Sigmoid colon (tissue), 7 donors: ENCODE measurements around the gene DSCAM. TPM values are rescaled to one million over a fixed set of nuclear protein-coding genes. Genes with fewer than 3 reads are reported as not detected.

ENCODE experiments used
- DNase-seq: peaks from one replicate; pipeline ENCODE4 v3.0.0-alpha.2; 2019
- H3K27ac ChIP-seq, 4 donors: fragments of 200-600 bp; sonication (generic); one replicate each; pipeline ENCODE4 v1.5.1; 2016 to 2019; ENCODE audit warnings: mild to moderate bottlenecking in 1 of 4
- H3K27me3 ChIP-seq, 3 donors: fragments of 200-600 bp; sonication (generic); one replicate each; pipeline ENCODE4 v1.5.1; 2019; ENCODE audit warnings: mild to moderate bottlenecking in 1 of 3
- H3K36me3 ChIP-seq, 4 donors: fragments of 200-600 bp; sonication (generic); one replicate each; pipeline ENCODE4 v1.5.1; 2016 to 2019
- H3K4me1 ChIP-seq, 4 donors: fragments of 200-600 bp; sonication (generic); one replicate each; pipeline ENCODE4 v1.5.1; 2017 to 2019
- H3K4me3 ChIP-seq, 4 donors: fragments of 200-600 bp; sonication (generic); one replicate each; pipeline ENCODE4 v1.5.1; 2017 to 2019; ENCODE audit warnings: mild to moderate bottlenecking in 2 of 4, moderate library complexity in 1 of 4
- H3K9me3 ChIP-seq, 4 donors: fragments of 200-600 bp in 3 of 4; sonication (generic) in 3 of 4; one replicate each; pipeline versions ENCODE4 v1.5.1 to v1.6.1; 2013 to 2019
- CTCF ChIP-seq, 4 experiments: fragments of 450-650 bp in 3 of 4; fragments of 200-600 bp in 1 of 4; IDR thresholded peaks; one replicate each; pipeline ENCODE4 v1.5.1; 2016 to 2019; ENCODE audit warnings: antibody characterized with exemption in 4 of 4, mild to moderate bottlenecking in 3 of 4, moderate library complexity in 2 of 4
- EP300 ChIP-seq, 4 donors: sonication (generic); formaldehyde crosslinking; IDR thresholded peaks; one replicate each; pipeline ENCODE4 v1.6.1; 2017; ENCODE audit warnings: antibody characterized with exemption in 4 of 4
- POLR2A ChIP-seq, 2 donors: fragments of 450-650 bp; IDR thresholded peaks; one replicate each; pipeline ENCODE4 v1.6.1; 2016; ENCODE audit warnings: antibody characterized with exemption in 2 of 2, mild to moderate bottlenecking in 2 of 2, moderate library complexity in 2 of 2
- POLR2AphosphoS5 ChIP-seq, 4 donors: sonication (generic); formaldehyde crosslinking; IDR thresholded peaks; one replicate each; pipeline ENCODE4 v1.6.1; 2017; ENCODE audit warnings: antibody characterized with exemption in 4 of 4
- WGBS, 2 donors: extraction: QIAGEN DNeasy Blood & Tissue Kit; methylation state at CpG; one replicate each; pipeline ENCODE4 v1.1.7; 2013; 5-methylcytosine and 5-hydroxymethylcytosine counted together
- intact Hi-C: fragments of 100-400 bp; cut with DNase I; formaldehyde crosslinking; loops from one replicate; pipeline ENCODE4 v1.15.1; 2023
- polyA plus RNA-seq, 3 donors: library from polyadenylated mRNA; stranded (reverse); fragments of 200-250 nt; gene quantifications; one replicate each; pipeline ENCODE4 v1.2.3, GENCODE V29; 2013
- total RNA-seq, 4 donors: library from RNA; depleted of rRNA; stranded (reverse); fragments of >200 nt; gene quantifications; one replicate each; pipeline ENCODE4 v1.1.0, GENCODE V29; 2016
- donor health status: healthy with polysubstance abuse.
- donor health status: Bipolar disorder and iron deficiency.
- donor health status: healthy.

Gene DSCAM
- total and polyA plus RNA-seq, 7 donors, result 0.17 to 0.55 (median 0.33) TPM; not detected in 2

- Histone ChIP-seq H3K9me3 (no peaks in the 10 kb centered on the region), H3K27me3 (peaks cover 4 to 35% (median 27%) of the 10 kb centered on the region in 3 donors), H3K4me1 (peaks cover 0 to 9% (median 4%) of the 10 kb centered on the region in 4 donors), H3K27ac (no peak overlapping the region), H3K36me3 (no peaks in the 10 kb centered on the region), H3K4me3 (no peak overlapping the region)
- TF ChIP-seq POLR2A (IDR thresholded peaks at IDR 0.05) (no peak), POLR2AphosphoS5 (IDR thresholded peaks at IDR 0.05) (no peak), CTCF (IDR thresholded peaks at IDR 0.05) (no peak), EP300 (IDR thresholded peaks at IDR 0.05) (no peak)
- intact Hi-C loops, result loop anchor here (10.0 kb wide), 1 partner anchor 217 kb away; no protein-coding TSS in a partner anchor
- no peak for DNase-seq
- WGBS, 2 donors, result 82 to 86% methylated on average over 6 of the region's 6 CpGs
Observed at GRCh38 chr21:40847951-40848350, 993 bp upstream of the DSCAM start.

- TF ChIP-seq CTCF (IDR thresholded peaks at IDR 0.05), result no peak
- no peak for TF ChIP-seq EP300 (IDR thresholded peaks at IDR 0.05)
- no peak for DNase-seq
- 24 to 32% methylated on average over 5 of the region's 5 CpGs for WGBS, 2 donors
- H3K27ac ChIP-seq, result no peak overlapping the region
- H3K4me1 ChIP-seq, result peaks cover 0 to 19% (median 7%) of the 10 kb centered on the region in 4 donors
- no peaks in the 10 kb centered on the region for H3K9me3 ChIP-seq
- peaks cover 4 to 52% (median 34%) of the 10 kb centered on the region in 3 donors for H3K27me3 ChIP-seq
- no peak overlapping the region for H3K4me3 ChIP-seq
- no peaks in the 10 kb centered on the region for H3K36me3 ChIP-seq
- intact Hi-C loops, result loop anchor here (10.0 kb wide), 1 partner anchor 219 kb away; no protein-coding TSS in a partner anchor
Observed at GRCh38 chr21:40846103-40846502, 855 bp downstream of the DSCAM start.

GRCh38 chr21:40845441-40845995 lies 1.4 kb downstream of the DSCAM start:
- TF ChIP-seq POLR2A (IDR thresholded peaks at IDR 0.05) (no peak), EP300 (IDR thresholded peaks at IDR 0.05) (no peak), POLR2AphosphoS5 (IDR thresholded peaks at IDR 0.05) (no peak), CTCF (IDR thresholded peaks at IDR 0.05) (no peak)
- WGBS, 2 donors, result 60 to 78% methylated on average over 5 of the region's 5 CpGs
- no peaks in the 10 kb centered on the region for H3K9me3 ChIP-seq
- no peak overlapping the region for H3K27ac ChIP-seq
- H3K36me3 ChIP-seq, result no peaks in the 10 kb centered on the region
- peaks cover 4 to 55% (median 34%) of the 10 kb centered on the region in 3 donors for H3K27me3 ChIP-seq
- H3K4me1 ChIP-seq, result peaks cover 0 to 19% (median 7%) of the 10 kb centered on the region in 4 donors
- no peak for DNase-seq
- H3K4me3 ChIP-seq, result no peak overlapping the region
- intact Hi-C loops, result loop anchor here (10.0 kb wide), 1 partner anchor 219 kb away; no protein-coding TSS in a partner anchor

- TF ChIP-seq POLR2AphosphoS5 (IDR thresholded peaks at IDR 0.05), result no peak
- TF ChIP-seq POLR2A (IDR thresholded peaks at IDR 0.05), result no peak
- no peak for TF ChIP-seq EP300 (IDR thresholded peaks at IDR 0.05)
- no peak for TF ChIP-seq CTCF (IDR thresholded peaks at IDR 0.05)
- Histone ChIP-seq H3K4me3 (no peak overlapping the region), H3K27me3 (peaks cover 4 to 55% (median 34%) of the 10 kb centered on the region in 3 donors), H3K4me1 (peaks cover 0 to 19% (median 9%) of the 10 kb centered on the region in 4 donors), H3K36me3 (no peaks in the 10 kb centered on the region), H3K9me3 (no peaks in the 10 kb centered on the region), H3K27ac (no peak overlapping the region)
- intact Hi-C loops, result loop anchor here (10.0 kb wide), 1 partner anchor 220 kb away; no protein-coding TSS in a partner anchor
- 79 to 86% methylated on average over 5 of the region's 5 CpGs for WGBS, 2 donors
- no peak for DNase-seq
Observed at GRCh38 chr21:40844935-40845334, 2.0 kb downstream of the DSCAM start.
